GM21529 (cell line): Measurements from ENCODE around the gene HMGB4.

Experiments used
- ATAC-seq: cut with Tn5 transposase; IDR thresholded peaks from one replicate; pipeline ENCODE4 v1.9.1; 2021; ENCODE audit not compliant: unreplicated experiment

Gene HMGB4

GRCh38 chr1:33895976-33896375 lies 32.1 kb downstream of the HMGB4 start:
- no peak for ATAC-seq

- no peak for ATAC-seq
Observed at GRCh38 chr1:33897092-33897725, 33.3 kb downstream of the HMGB4 start.

GRCh38 chr1:33898406-33898805 lies 34.5 kb downstream of the HMGB4 start:
- ATAC-seq: no peak

GRCh38 chr1:33898881-33899280 lies 35.0 kb downstream of the HMGB4 start:
- ATAC-seq: no peak

- ATAC-seq: no peak
Observed at GRCh38 chr1:33899746-33900145, 35.9 kb downstream of the HMGB4 start.

GRCh38 chr1:33902486-33903209 lies 38.8 kb downstream of the HMGB4 start:
- peak; percentile 85 for ATAC-seq

- ATAC-seq: peak; percentile 45
Observed at GRCh38 chr1:33903210-33903589, 39.3 kb downstream of the HMGB4 start.

- no peak for ATAC-seq
Observed at GRCh38 chr1:33905241-33905640, 41.4 kb downstream of the HMGB4 start.

GRCh38 chr1:33906156-33906555 lies 42.3 kb downstream of the HMGB4 start:
- no peak for ATAC-seq

- no peak for ATAC-seq
Observed at GRCh38 chr1:33908324-33908956, 44.6 kb downstream of the HMGB4 start.
